Tibial nerve (tissue), 4 donors: ENCODE measurements around the gene PAPOLA.

Experiments
- EP300 ChIP-seq, 2 donors: sonication (generic); formaldehyde crosslinking; IDR thresholded peaks; one replicate each; pipeline ENCODE4 v1.6.1; 2017; ENCODE audit warnings: antibody characterized with exemption in 2 of 2, mild to moderate bottlenecking in 1 of 2
- TF ChIP-seq, protein P1 (sequence below), 5 experiments: fragments of 200-600 bp in 3 of 5; fragments of 450-650 bp in 2 of 5; sonication (generic) in 3 of 5; IDR thresholded peaks; one replicate each; pipeline ENCODE4 v1.5.1; 2016 to 2019; ENCODE audit warnings: antibody characterized with exemption in 5 of 5, mild to moderate bottlenecking in 3 of 5, moderate library complexity in 2 of 5

DNA sequence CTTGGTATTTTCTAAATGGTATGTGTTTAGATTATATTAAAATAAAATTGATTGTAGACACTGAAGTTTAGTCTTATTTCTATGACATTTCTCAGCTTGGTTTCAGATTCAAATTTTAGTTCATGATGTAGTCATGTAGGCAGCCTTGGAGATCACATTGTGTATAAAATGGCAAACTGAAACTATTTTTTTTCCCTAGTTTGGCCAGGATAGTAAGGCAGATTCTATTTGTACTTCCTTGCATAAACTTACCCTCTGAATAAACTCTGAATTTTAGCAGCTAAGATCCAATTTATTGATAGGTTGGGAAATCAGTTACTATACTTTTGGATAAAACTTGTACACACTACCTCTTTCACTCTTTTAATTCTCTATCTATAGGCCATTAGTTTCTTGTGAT, 30.4 kb downstream of the PAPOLA start:
- TF ChIP-seq, protein P1, sequence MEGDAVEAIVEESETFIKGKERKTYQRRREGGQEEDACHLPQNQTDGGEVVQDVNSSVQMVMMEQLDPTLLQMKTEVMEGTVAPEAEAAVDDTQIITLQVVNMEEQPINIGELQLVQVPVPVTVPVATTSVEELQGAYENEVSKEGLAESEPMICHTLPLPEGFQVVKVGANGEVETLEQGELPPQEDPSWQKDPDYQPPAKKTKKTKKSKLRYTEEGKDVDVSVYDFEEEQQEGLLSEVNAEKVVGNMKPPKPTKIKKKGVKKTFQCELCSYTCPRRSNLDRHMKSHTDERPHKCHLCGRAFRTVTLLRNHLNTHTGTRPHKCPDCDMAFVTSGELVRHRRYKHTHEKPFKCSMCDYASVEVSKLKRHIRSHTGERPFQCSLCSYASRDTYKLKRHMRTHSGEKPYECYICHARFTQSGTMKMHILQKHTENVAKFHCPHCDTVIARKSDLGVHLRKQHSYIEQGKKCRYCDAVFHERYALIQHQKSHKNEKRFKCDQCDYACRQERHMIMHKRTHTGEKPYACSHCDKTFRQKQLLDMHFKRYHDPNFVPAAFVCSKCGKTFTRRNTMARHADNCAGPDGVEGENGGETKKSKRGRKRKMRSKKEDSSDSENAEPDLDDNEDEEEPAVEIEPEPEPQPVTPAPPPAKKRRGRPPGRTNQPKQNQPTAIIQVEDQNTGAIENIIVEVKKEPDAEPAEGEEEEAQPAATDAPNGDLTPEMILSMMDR (IDR thresholded peaks at IDR 0.05) = no peak
- no peak for TF ChIP-seq EP300 (IDR thresholded peaks at IDR 0.05)
